ENCODE measurements around the gene AKT1S1.

AKT1S1 gene

DNA sequence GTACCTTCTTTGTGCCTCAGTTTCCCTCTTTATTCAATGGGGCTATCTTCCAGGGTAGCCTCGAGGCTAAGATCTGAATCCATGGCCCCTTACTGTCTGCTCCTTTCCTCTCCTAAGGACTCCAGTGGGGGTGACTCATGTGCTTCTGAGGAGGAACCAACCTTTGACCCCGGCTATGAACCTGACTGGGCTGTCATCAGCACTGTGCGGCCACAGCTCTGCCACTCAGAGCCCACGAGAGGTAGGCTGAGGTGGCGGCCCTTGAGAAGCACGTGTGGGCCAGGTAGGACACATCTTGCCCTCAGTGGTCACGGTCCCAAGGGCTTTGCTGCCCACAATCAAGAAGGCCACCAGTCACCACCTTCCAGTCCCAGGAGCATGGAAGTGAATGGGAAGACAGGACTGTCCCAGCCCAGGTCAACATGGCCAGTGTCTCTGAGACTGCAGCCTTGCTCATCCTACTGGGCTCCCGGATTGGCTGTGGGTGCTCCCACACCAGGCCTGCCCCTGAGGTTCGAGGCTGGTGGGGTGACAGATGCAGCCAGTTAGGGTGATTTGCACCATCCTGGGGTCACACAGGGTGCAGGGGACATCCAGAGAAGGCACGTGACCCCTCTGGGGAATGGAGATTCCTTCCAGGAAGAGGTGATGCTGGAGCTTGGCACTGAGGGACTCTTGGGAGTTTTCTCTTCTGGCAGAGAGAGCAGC, 3.2 kb upstream of the AKT1S1 start:
- H3K36me3 Mint-ChIP-seq (ENCODE audit: low read depth), result peaks cover 45% of the 10 kb centered on the region
- H3K9me3 Mint-ChIP-seq, result no peaks in the 10 kb centered on the region
- peaks cover 25% of the 10 kb centered on the region for H3K4me1 Mint-ChIP-seq (ENCODE audit: low read depth)
- H3K4me3 Mint-ChIP-seq, result no peak overlapping the region
- H3K27me3 Mint-ChIP-seq, result no peaks in the 10 kb centered on the region
- no peak overlapping the region for H3K27ac Mint-ChIP-seq

DNA sequence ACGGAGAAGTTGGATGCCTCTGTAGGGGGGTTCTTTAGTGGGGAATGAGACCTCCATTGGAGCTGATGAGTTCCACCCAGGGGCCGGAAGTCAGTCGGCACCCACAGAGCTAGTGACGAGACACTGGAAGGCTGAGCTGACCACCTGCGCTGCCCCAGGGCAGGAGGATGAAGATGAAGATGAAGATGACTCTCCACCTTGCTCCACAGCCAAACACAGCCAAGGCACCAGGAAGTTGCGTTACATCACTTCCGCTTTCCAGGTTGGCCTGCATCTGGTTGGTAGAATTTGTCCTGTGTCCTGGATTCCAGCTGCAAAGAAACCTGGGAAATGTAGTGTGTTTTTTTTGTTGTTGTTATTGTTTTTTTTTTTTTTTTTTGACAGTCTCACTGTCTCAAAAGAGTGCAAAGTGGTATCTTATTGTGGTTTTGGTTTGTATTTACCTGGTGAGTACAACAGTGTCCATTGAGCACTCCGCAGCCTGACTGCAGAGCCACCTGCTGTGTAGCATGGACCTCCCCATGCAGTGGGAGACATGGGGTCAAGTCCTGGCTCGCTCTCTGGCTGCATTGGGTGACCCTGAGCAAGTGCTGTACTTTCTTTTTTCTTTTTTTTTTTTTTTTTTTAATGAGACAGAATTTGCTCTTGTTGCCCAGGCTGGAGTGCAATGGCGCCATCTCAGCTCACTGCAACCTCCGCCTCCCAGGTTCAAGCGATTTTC, 2.2 kb upstream of the AKT1S1 start:
- no peak overlapping the region for H3K27ac Mint-ChIP-seq
- H3K9me3 Mint-ChIP-seq, result no peaks in the 10 kb centered on the region
- no peak overlapping the region for H3K4me3 Mint-ChIP-seq
- H3K4me1 Mint-ChIP-seq (ENCODE audit: low read depth), result peaks cover 31% of the 10 kb centered on the region
- H3K27me3 Mint-ChIP-seq, result no peaks in the 10 kb centered on the region
- H3K36me3 Mint-ChIP-seq (ENCODE audit: low read depth), result peaks cover 36% of the 10 kb centered on the region

- no peak overlapping the region for H3K27ac Mint-ChIP-seq
- H3K27me3 Mint-ChIP-seq, result no peaks in the 10 kb centered on the region
- H3K4me3 Mint-ChIP-seq, result no peak overlapping the region
- H3K9me3 Mint-ChIP-seq, result no peaks in the 10 kb centered on the region
- H3K4me1 Mint-ChIP-seq (ENCODE audit: low read depth), result peaks cover 31% of the 10 kb centered on the region
- H3K36me3 Mint-ChIP-seq (ENCODE audit: low read depth), result peaks cover 34% of the 10 kb centered on the region
Observed at GRCh38 chr19:49878744-49879070, 1.6 kb upstream of the AKT1S1 start.

GRCh38 chr19:49877879-49878743, 956 bp upstream of the AKT1S1 start:
- Mint-ChIP-seq H3K27ac (no peak overlapping the region), H3K4me3 (no peak overlapping the region), H3K36me3 (ENCODE audit: low read depth) (peaks cover 30% of the 10 kb centered on the region), H3K9me3 (no peaks in the 10 kb centered on the region), H3K27me3 (no peaks in the 10 kb centered on the region), H3K4me1 (ENCODE audit: low read depth) (peaks cover 31% of the 10 kb centered on the region)

GRCh38 chr19:49876422-49877019, 634 bp downstream of the AKT1S1 start:
- peaks cover 35% of the 10 kb centered on the region for H3K4me1 Mint-ChIP-seq (ENCODE audit: low read depth)
- peaks cover 21% of the 10 kb centered on the region for H3K36me3 Mint-ChIP-seq (ENCODE audit: low read depth)
- H3K4me3 Mint-ChIP-seq, result no peak overlapping the region
- H3K9me3 Mint-ChIP-seq, result no peaks in the 10 kb centered on the region
- H3K27me3 Mint-ChIP-seq, result no peaks in the 10 kb centered on the region
- H3K27ac Mint-ChIP-seq, result no peak overlapping the region

- Mint-ChIP-seq H3K4me3 (no peak overlapping the region), H3K4me1 (ENCODE audit: low read depth) (peaks cover 35% of the 10 kb centered on the region), H3K36me3 (ENCODE audit: low read depth) (peaks cover 21% of the 10 kb centered on the region), H3K27me3 (no peaks in the 10 kb centered on the region), H3K27ac (no peak overlapping the region), H3K9me3 (no peaks in the 10 kb centered on the region)
Observed at GRCh38 chr19:49875857-49876421, 1.2 kb downstream of the AKT1S1 start.

- H3K4me1 Mint-ChIP-seq (ENCODE audit: low read depth), result peaks cover 41% of the 10 kb centered on the region
- H3K27me3 Mint-ChIP-seq, result no peaks in the 10 kb centered on the region
- peak overlapping the region; percentile 83 for H3K27ac Mint-ChIP-seq
- no peaks in the 10 kb centered on the region for H3K9me3 Mint-ChIP-seq
- H3K4me3 Mint-ChIP-seq, result no peak overlapping the region
- peaks cover 15% of the 10 kb centered on the region for H3K36me3 Mint-ChIP-seq (ENCODE audit: low read depth)
Observed at GRCh38 chr19:49875177-49875576, 2.0 kb downstream of the AKT1S1 start.

DNA sequence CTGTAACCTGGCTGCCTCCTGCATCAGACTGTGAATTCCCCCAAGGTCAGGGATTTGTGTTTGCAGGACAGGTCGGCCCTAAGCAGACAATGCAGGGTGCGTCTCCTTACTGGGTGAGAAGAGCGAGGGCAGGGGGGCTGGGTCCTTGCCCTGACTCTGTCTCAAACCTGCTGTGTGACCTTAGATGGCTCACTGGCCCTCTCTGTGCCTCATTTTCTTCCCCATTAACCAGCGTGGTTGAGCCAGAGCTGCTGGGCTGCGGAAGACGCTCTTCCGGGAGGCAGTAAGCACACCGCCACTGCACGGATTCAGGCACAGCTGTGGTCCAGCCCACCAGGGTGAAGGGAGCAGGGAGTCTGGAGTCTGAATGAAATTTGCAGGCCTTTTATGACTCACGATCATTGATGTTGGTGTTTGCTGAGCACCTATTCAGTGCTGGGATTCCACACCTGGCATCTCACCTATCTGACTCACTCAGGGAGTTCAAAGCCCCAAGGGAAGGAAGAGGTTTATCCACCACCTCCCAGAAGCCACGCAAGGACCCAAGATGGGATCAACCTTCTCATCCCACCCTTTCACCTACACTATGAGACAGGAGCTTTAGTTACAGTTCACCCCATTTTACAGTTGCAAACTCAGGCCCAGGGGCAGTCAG, 2.5 kb downstream of the AKT1S1 start:
- H3K4me3 Mint-ChIP-seq, result no peak overlapping the region
- peaks cover 12% of the 10 kb centered on the region for H3K36me3 Mint-ChIP-seq (ENCODE audit: low read depth)
- H3K9me3 Mint-ChIP-seq, result no peaks in the 10 kb centered on the region
- peaks cover 43% of the 10 kb centered on the region for H3K4me1 Mint-ChIP-seq (ENCODE audit: low read depth)
- H3K27me3 Mint-ChIP-seq, result no peaks in the 10 kb centered on the region
- H3K27ac Mint-ChIP-seq, result peak overlapping the region; percentile 83

DNA sequence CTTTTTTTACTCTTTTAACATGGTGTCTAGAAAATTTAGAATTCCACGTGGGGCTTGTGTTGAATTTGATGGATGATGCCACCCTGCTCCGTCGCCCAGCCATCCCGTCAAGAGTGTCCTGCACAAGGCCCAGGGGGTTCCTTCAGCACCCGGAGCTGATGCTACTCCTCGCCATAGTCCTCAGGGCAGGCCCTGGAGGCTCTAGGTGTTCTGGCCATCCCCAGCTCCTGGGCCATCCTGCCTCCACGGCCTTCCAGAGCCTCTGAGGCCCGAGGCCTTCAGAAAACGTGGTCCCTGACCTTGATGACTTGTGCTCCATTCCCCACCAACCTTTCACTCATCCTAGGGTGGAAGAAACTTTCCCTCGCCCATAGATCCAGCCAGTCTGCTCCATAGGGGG, 3.3 kb downstream of the AKT1S1 start:
- Mint-ChIP-seq H3K4me1 (ENCODE audit: low read depth) (peaks cover 36% of the 10 kb centered on the region), H3K4me3 (no peak overlapping the region), H3K36me3 (ENCODE audit: low read depth) (peaks cover 5% of the 10 kb centered on the region), H3K27me3 (no peaks in the 10 kb centered on the region), H3K9me3 (no peaks in the 10 kb centered on the region), H3K27ac (no peak overlapping the region)

DNA sequence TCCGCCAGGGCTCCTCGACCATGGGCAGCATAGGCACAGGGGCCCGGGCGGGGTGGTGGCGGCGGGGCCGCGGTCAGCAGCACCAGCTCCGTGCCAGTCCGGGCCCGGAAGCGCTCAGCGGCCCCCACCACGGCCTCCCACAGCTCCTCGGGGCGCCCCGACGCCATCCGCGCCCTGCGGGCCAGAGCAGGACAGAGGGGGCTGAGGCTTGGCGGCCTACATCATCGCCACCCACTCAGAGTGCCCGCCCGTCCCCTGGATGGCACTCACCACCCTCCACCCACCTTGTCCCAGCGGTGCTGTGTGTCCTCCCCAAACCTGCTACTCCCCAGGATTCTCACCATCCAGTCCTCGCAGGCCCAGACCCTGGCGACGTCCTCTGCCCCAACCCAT, 4.0 kb downstream of the AKT1S1 start:
- H3K27ac Mint-ChIP-seq, result no peak overlapping the region
- H3K27me3 Mint-ChIP-seq, result no peaks in the 10 kb centered on the region
- peaks cover 3% of the 10 kb centered on the region for H3K36me3 Mint-ChIP-seq (ENCODE audit: low read depth)
- no peak overlapping the region for H3K4me3 Mint-ChIP-seq
- H3K9me3 Mint-ChIP-seq, result no peaks in the 10 kb centered on the region
- H3K4me1 Mint-ChIP-seq (ENCODE audit: low read depth), result peaks cover 36% of the 10 kb centered on the region

- Mint-ChIP-seq H3K4me1 (ENCODE audit: low read depth) (peaks cover 40% of the 10 kb centered on the region), H3K4me3 (no peak overlapping the region), H3K9me3 (no peaks in the 10 kb centered on the region), H3K27ac (no peak overlapping the region), H3K36me3 (ENCODE audit: low read depth) (no peaks in the 10 kb centered on the region), H3K27me3 (no peaks in the 10 kb centered on the region)
Observed at GRCh38 chr19:49872245-49873128, 4.7 kb downstream of the AKT1S1 start.

GRCh38 chr19:49871349-49871985, 5.7 kb downstream of the AKT1S1 start:
- peaks cover 4% of the 10 kb centered on the region for H3K36me3 Mint-ChIP-seq (ENCODE audit: low read depth)
- no peak overlapping the region for H3K4me3 Mint-ChIP-seq
- H3K27ac Mint-ChIP-seq, result no peak overlapping the region
- peaks cover 46% of the 10 kb centered on the region for H3K4me1 Mint-ChIP-seq (ENCODE audit: low read depth)
- no peaks in the 10 kb centered on the region for H3K9me3 Mint-ChIP-seq
- H3K27me3 Mint-ChIP-seq, result no peaks in the 10 kb centered on the region

- no peaks in the 10 kb centered on the region for H3K9me3 Mint-ChIP-seq
- H3K36me3 Mint-ChIP-seq (ENCODE audit: low read depth), result peaks cover 11% of the 10 kb centered on the region
- H3K4me3 Mint-ChIP-seq, result no peak overlapping the region
- no peaks in the 10 kb centered on the region for H3K27me3 Mint-ChIP-seq
- H3K27ac Mint-ChIP-seq, result no peak overlapping the region
- peaks cover 50% of the 10 kb centered on the region for H3K4me1 Mint-ChIP-seq (ENCODE audit: low read depth)
Observed at GRCh38 chr19:49870309-49870901, 6.8 kb downstream of the AKT1S1 start.
